Measurements from ENCODE around the gene PKDCC.
"Not testable (repeated sequence)": the region's sequence is repeated elsewhere in the genome, so short reads cannot be mapped to it uniquely, and the experiment has no call there.

Gene PKDCC

DNA sequence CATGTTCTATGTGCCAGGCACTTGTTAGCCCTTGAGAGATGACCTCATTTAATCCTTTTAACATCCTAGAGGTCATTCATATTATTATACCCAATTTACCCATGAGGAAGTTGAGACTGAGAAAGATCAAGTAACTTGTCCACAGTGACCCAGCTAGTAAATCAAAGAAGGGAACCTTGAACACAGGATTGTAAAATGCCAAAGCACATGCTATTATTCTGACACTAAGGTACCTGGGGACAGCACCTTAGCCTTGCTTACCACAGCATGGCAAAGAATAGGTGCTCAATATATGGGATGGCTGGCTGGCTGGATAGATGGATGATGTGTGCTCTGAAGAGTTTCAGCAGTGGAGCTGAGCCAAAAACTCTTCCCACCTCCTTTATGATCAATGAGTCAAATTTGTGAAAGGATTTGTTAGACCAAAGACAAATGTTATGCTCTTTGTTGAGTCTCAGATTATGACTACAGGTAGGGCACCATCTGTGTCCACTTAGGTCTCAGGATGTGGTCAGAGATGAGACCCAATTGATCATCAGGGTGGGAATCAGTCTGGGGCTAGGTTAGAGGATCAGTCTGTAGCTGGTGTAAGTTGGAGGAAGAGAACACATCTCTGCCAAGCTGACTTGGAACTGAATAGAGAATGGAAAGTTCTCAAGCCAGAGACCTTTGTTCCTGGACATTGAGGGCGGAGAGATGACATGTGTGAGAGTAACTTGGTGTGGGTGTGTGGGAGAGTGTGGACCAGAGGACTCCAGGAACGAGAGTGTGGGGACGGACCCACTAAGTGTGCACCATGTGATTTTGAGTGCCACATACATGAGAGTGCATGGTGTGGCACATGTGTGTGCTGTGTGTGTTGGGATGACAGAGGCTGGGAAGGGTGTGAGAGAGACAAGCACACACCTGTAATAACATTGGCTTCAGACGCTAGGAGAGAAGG, 16.3 kb upstream of the PKDCC start:
- DNase-seq: no peak

DNA sequence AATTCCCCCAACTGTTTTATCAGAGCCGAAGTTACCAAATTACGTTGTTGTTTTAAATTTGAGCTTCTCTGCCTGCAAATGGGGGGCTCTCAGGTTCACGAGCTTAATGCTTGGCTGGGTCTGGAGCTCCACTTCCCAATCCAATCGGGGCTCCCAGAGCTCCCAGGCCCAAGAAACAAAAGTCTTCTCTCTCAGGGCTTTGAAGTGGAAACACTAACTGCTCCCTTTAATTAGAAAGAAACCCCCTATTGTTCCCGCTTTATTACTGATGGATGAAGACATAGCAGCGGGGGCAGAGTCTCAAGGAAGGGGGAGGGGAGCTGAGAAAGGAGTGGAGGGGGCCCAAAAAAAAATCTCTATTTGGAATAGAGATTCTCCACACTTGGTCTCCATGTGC, 15.6 kb upstream of the PKDCC start:
- no peak for DNase-seq

DNA sequence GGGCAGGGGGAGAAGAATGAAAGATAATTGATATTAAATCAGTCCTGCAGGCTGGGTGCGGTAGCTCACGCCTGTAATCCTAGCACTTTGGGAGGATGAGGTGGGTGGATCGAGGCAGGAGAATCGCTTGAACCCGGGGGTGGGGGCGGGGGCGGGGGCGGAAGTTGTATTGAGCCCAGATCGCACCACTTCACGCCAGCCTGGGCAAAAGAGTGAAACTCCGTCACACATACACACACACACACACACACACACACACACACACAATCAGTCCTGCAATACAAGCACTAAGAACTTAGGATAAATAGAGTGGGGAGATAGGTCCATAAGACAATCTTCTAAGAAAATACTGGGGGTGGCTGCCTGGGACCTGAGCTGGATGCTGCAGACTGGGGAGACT, 15.1 kb upstream of the PKDCC start:
- no peak for DNase-seq

DNA sequence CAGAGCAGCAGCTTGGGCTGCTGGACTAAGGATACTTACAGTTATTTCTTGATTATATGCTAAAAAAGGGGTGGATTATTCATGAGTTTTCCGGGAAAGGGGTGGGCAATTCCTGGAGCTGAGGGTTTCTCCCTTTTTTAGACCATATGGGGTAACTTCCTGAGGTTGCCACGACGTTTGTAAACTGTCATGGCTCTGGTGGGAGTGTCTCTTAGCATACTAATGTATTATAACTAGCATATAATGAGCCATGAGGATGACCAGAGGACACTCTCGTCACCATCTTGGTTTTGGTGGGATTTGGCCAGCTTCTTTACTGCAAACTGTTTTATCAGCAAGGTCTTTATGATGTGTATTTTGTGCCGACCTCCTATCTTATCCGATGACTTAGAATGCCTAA, 13.7 kb upstream of the PKDCC start:
- not testable (repeated sequence) for DNase-seq

DNA sequence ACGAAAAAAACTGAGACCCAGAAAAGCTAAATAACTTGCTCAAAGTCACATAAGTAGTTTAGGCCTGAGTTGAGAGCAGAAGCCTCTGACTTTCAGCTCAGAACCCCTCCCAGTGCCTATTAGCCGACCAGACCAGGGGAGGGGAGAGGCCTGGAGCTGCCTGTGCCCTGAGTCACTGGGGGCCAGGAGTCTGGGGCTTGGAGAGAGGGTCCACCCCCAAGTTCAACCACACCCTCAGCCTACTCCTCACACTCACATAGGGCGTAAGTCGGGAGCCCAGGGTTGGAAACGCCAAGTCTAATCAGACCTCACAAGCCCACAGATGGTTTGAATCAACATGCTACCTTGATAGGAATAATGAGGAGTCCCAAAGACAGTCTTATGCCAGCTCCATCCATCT, 12.6 kb upstream of the PKDCC start:
- no peak for DNase-seq

DNA sequence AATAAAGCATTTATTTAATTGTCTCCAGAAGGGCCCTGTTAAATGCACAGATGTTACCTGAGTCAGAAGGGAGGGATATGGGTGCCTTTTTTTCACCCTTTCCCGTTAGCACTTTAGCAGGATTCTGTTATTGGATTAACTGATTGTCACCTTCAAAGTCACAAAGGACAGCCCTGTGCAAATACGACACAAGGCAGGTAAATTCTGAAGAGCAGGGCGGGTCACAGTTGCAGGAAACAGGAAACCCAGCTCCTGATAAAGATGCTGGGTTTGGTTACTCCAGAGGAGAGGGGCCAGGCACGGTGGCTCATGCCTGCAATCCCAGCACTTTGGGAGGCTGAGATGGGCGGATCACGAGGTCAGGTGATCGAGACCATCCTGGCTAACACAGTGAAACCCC, 11.4 kb upstream of the PKDCC start:
- DNase-seq: no peak

DNA sequence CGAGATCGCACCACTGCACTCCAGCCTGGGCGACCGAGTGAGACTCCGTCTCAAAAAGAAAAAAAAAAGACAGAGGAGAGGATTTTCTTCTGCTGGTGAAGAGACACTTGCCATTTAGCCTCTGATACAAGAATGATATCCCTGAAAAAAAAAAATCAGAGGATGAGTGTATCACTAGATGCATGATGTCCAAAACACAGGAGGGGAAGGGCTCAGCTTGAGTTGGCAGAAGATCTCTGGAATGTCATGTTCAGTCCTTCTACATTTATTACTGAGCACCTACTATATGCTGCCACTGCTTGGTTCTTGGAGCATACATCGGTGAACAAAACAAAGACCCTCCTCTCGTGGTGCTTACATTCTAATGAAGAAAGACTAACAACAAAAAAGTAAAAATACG, 10.9 kb upstream of the PKDCC start:
- no peak for DNase-seq

DNA sequence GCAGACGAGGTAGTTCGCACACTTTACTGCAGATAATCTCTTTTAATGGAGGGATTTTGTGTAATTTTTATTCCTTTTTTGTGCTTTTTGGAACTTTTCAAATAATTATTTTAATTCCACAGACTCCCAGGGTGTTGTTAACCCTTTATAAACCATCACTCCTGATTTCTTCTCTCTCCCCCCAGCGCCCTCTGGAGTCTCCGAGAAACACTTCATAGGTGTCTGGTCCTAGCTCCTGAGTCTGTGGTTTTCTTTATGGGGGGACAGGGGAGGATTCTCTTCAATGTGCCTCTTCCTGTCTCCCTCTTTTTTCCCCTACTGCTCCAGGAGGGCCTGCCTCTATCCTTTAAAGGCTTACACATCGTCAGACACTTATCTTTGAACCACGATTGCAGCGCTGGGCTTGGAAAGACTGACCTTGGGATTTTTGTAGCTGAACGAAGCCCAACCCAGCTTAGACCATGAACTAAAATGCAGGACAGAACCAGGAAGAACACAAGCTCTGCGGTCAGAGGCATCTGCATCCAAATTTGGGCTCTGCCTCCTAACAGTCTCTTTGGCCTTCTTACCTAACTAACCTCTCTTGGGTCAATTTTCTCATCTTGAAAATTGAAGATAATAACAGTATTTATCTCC, 7.1 kb upstream of the PKDCC start:
- DNase-seq: no peak

DNA sequence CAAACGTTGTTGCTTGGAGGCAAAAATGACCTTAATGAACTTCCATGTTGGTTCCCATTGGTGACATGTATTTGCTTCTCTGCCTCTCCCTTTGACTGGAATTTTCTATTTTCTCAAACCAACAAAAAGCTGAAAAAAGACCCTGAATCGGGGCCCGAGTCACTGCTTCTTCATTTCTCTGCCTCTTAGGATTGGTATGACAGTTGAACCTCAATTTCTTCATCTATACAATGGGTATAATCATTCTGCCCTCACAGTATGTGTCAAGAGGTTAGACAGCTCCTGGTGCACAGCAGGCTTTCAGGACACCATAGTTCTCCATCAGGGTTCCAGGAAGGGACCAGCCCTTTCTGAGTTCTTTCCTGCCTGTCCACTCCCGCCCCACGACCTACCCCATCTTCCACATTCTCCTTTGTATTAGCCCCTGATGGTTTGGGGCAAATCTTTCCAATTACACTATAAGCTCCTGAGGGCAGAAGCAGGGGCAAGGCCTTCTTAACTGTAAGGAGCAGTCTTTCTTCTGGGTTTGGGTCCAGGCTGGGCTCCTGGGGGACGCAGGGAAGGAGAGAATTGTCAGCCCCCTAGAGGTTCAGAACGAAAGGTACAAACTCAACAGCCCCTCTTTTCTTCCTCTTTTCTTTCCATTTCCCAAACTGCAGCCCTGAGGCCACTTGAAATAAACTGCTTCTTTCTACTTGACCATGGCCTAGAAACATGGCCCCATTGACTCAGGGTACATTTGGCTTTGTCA, 6.3 kb upstream of the PKDCC start:
- DNase-seq: no peak

DNA sequence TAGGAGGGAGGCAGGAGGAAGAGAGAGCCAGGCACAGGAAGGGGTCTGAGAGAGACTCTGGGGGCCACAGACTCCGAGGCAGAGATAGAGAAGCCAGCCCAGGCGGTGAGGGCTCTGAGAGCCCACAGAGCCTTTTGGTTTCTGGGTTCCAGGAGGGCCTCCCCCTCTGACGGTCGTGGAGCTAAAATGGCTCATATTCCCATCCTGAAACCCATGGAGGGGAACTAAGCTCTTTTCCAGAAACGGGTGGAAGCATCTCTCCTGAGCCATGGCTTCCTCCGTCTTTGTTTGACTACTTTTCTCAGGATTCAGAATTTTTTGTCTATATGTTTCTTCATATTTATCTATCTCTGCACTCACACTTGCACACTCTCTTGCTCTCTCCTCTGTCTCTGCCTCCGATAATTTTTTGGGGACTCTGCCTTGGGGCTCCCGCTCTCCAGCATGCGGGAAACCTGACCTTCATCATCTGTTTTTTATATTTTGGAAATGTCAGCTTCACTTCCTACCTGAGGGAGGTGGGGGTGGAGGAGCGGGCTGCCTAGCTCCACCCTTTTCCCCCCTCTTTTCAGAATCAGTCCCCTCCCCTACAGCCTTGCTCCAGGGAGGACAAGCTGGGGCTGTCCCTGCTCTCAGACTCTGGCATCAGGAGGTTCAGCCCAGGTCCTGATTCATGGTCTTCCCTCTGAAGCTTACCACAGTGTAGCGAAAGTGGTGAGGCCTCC, 5.0 kb upstream of the PKDCC start:
- no peak for DNase-seq

DNA sequence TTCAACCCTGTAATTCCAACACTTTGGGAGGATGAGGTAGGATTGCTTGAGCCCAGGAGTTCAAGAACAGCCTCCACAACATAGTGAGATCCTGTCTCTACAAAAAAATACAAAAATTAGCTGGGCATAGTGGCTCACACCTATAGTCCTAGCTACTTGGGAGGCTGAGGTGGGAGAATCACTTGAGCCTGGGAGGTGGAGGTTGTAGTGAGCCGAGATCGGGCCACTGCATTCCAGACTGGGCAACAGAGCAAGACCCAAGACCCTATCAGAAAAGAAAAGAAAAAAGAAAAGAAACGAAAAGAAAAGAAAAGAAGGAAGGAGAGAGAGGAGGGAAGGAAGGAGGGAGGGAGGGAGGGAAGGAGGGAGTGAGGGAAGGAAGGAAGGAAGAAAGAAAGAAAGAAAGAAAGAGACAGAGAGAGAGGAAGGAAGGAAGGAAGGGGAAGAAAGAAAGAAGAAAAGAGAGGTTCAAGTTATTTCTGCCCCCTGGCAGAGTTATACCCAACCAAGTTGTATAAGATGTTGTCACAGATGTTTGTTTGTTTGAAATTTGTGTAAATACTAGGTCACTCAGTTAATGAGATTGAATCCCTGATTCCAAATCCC, 3.9 kb upstream of the PKDCC start:
- no peak for DNase-seq

DNA sequence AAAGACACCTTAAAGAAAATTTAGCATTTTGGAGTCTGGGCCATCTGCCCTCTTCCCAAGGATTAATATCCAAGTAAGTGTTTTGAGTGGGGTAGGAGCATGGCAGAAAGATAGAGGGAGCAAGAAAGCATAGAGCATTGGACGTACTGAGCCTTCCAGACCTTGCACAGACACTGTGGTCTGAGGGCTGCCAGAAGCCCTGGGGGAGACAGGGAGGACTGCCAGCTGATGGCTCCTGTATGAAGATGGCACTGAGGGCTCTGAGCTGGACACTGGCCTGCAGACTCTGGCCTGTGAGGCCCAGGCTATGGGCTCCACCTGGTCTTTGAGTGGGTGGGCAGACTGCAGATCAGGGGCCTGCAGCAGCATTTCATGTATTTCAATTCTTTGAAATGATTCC, 2.9 kb upstream of the PKDCC start:
- no peak for DNase-seq

DNA sequence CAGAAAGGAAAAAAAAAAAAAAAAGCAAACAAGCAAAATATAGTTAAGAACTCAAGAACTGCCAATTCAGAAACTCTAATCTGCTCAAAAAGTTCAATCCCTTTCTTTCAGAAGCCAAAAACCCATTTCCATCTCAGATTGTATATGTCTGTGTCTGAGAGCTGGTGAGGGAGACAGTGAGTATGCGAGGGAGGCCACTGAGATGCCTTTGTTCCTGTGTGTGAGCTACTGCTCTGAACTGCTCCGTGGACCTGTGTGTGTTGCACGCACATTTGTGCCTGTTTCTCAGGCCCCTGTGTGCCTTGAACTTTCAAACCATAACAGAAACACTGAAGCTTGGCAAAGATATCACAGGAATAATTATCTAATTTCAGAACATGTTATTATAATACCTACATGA, 2.5 kb upstream of the PKDCC start:
- no peak for DNase-seq

DNA sequence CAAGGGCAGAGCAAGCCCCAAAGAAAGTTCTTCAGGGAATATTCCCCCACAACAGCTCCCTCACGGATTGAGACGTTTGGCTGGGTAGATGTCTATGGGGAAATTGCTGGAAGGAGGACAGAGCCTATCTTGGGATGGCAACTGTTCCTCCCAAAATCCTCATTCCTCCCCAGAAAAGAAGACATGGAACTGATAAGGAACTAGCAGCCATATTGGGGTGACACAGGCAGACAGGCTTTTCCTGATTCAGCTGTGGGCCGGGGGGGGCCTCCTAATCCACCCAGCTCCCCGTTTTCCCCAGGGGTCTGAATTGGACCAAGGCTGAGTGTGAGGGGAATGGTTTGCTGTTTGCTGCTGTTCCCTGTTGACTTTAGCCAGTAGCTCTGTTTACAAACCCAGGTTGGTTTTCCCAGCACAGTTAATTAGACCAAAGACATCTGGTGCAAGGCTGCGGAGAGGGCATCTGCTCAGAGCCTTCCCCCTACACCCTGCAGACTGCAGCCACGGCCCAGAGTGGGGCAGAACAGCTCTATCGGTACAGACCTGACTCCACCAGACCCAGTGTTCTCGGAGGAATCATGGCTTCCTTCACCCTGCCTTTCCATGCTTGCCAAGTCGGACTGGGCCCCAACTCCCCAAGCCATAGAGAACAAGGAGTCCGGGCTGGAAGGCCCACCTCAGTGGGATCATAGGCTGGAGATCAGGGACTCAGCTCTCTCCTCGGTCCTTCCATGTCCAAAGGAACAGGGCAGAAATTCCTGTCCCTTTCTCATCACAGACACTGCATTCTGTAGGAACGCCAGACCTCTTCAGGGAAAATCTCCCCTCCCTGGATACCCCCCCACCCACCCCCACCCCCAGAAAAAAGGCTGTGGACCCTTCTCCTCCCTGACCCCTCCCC, 1.7 kb upstream of the PKDCC start:
- DNase-seq: no peak

DNA sequence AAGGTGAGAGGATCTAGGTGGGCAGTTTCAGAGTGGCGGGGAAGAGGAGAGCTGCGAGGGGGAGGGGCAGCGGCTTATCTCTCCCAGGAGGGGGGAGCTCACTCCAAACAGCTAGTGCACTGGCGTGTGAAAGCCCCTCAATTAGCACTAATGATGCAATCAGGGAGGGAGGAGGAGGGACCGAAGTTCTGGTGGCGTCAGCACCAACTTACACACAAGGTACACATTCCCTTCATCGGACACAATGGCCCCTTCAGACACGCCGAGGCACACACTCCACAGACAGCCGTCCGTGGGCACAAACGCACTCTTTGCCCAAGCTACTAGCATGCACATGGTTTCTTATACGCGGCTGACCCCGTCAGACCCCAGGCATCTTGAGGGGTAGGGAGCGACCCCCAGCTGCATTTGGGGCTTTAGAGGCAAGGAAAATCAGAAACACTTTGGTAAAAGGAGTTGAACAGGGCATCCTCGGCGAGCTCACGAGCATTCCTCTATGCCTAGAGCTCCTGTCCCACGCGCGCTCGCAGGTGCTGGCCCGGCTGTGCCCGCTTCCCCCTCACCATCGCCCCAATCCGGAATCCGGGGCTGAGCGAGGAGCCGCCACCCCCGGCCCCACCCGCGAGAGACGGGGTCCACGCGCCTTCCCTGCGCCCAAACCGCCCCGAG, 868 bp upstream of the PKDCC start:
- DNase-seq: no peak

DNA sequence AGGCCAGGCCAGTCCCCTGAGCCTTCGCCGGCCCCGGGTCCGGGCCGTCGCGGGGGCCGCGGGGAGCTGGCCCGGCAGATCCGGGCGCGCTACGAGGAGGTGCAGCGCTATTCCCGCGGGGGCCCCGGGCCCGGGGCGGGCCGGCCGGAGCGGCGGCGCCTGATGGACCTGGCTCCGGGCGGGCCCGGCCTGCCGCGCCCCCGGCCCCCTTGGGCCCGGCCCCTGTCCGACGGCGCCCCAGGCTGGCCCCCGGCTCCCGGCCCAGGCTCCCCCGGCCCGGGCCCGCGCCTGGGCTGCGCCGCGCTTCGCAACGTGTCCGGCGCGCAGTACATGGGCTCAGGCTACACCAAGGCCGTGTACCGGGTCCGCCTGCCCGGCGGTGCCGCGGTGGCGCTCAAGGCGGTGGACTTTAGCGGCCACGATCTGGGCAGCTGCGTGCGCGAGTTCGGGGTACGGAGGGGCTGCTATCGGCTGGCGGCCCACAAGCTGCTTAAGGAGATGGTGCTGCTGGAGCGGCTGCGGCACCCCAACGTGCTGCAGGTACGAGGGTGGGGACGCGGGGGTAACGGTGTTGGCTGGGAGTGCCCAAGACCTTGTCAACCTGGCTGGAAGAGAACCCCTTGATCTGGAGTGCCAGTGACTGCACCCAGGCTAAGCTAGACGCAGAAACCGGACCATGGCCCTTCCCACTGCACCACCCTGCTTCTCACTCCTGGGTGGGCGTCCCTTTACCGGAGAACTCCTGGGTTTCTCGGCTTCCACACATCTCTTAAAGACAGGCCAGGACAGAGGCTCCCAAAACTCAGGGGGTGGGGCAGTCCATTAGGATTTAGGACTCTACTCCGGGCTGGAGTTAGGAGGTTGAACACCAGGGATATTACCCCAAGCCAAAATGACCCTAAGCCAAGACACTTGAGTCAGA, 739 bp downstream of the PKDCC start:
- DNase-seq: no peak

DNA sequence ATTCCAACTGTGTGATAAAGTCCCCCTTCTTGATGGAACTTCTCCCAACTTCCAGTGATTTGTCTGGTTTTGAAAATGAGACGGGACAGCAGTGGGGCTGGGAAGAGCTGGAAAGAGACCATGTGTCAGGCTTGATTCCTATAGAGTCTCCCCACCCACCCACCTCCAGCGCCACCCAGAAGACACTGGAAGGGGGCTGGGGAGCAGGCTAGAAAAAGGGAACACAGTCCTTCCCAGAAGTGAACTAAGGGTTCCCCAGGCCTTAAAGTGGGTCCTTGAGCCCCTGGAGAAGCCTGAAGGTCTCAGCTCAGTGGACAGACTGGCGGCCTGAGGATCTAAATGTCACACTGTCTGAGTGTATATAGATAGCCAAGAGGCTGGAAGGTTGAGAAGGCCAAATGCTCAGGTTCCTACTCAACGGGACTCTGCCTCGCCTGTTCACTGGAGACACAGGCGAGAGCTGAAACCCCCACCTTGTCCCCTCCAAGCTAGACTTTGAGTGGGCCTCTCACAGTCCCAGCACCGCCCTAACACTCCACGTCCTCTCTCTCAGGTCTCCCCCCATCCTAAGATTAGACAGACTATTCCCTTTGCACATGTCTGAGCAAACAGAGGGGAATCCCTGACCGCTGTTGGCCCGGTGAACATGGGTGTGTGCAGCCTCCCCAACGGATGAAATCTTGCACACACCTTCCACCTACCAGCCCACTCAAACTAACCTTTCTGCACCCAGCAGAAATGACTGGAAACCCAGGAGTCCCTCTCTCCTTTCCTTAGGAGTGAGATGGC, 1.6 kb downstream of the PKDCC start:
- DNase-seq: no peak

DNA sequence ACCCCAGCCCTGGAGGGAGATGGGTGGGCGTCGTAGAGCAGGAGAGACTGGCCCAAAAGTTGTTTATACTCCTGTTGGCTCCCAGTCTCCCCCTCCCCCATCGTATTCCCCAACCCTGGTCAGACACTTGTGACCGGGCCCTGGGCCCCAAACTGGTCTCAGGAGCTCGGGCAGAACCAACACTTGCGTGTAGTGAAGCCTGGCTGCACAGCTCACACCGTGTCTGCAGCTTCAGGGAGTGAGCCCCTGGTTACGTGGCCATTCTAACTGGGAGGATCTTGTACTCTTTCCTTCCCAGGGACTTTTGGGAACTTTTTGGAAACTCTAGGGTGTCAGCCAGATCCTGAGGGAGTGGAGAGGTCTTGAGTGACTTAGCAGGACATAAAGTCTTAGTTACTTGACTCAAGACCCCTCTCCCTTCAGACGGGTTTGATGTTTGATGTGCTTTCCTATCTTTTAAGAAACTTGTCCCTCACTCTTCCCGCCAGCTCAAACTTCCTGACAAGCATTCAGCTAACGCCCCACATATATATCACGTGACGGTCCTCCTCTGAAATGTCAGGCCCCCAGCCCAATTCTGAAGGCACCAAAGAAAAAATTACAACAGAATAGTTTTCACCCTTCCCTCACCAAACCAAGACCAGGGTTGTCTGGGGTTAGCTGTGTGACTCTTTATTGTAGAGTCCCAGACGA, 2.3 kb downstream of the PKDCC start:
- DNase-seq: no peak
